K562 (cell line): ENCODE results near the gene C1D. TPM values are rescaled to one million over a fixed set of nuclear protein-coding genes. Genes with fewer than 3 reads are reported as not detected.

ENCODE experiments used
- ATAC-seq: fragments of 200-7000 bp; cut with Tn5 transposase; 3 replicates; pipeline ENCODE4 v1.9.1; 2020; ENCODE audit warnings: moderate library complexity
- BruUV-seq: library from RNA; stranded (reverse); fragments of 400-500 nt; replicated peaks from 2 replicates; lab custom pipeline; 2021; lab: Mats Ljungman, UMichigan
- CTCF ChIA-PET: fragments of 300-600 bp; formaldehyde crosslinking; extraction: SDS; loops from one replicate; lab custom pipeline; 2021; ENCODE audit warnings: low intra/inter-chr PET ratio; lab: Yijun Ruan, JAX
- POLR2A ChIA-PET: fragments of 300-600, 350-650 bp; sonication (Branson Sonifier 250); formaldehyde crosslinking; extraction: SDS; loops from one replicate; lab custom pipeline; 2021; ENCODE audit warnings: antibody characterized with exemption, inconsistent platforms; lab: Yijun Ruan, JAX
- DNase-seq, 4 experiments: peaks; one replicate each; pipeline versions ENCODE4 v3.0.0 to v3.0.0-alpha.2; 2011 to 2018; ENCODE audit warnings: low spot score in 3 of 4, mixed read lengths in 3 of 4; ENCODE audit errors: extremely low read depth in 1 of 4
- FAIRE-seq: peaks from 2 replicates; lab custom pipeline; 2011; peaks lifted over from hg19 to GRCh38; lab: Jason Lieb, UNC
- H2AFZ ChIP-seq: 2 replicates; pipeline ENCODE4 v1.6.0; 2011; ENCODE audit warnings: low read depth, low read length, control low read depth, inconsistent platforms
- H3K27ac ChIP-seq: fragments of 200-600 bp; 3 replicates; pipeline ENCODE4 v1.8.0; 2011; ENCODE audit warnings: low read depth, mild to moderate bottlenecking, control low read depth, inconsistent platforms, low read length, moderate library complexity, mixed read lengths; ENCODE audit errors: extremely low read depth
- H3K27me3 ChIP-seq, 2 experiments: fragments of 300-600 bp in 1 of 2; 2 replicates in 1 of 2; 3 replicates in 1 of 2; pipeline versions ENCODE4 v1.6.0 to v1.8.0; 2011; ENCODE audit warnings: inconsistent platforms in 2 of 2, low read length in 2 of 2, mild to moderate bottlenecking in 1 of 2, mixed read lengths in 1 of 2, moderate library complexity in 1 of 2; ENCODE audit not compliant: control insufficient read depth in 2 of 2, insufficient read depth in 2 of 2
- H3K36me3 ChIP-seq: fragments of 300-600 bp; 3 replicates; pipeline ENCODE4 v1.8.0; 2011; ENCODE audit warnings: mild to moderate bottlenecking, low read length, inconsistent platforms; ENCODE audit not compliant: control insufficient read depth, insufficient read depth
- H3K4me1 ChIP-seq, 2 experiments: fragments of 200-600 bp in 1 of 2; replicated peaks in 1 of 2; 2 replicates in 1 of 2; 3 replicates in 1 of 2; pipeline versions ENCODE4 v1.5.1 to v1.8.0; 2011; ENCODE audit warnings: inconsistent platforms in 2 of 2, low read length in 2 of 2, mild to moderate bottlenecking in 1 of 2, mixed read lengths in 1 of 2, moderate library complexity in 1 of 2; ENCODE audit not compliant: control insufficient read depth in 2 of 2, insufficient read depth in 2 of 2
- H3K4me2 ChIP-seq: 2 replicates; pipeline ENCODE4 v1.6.1; 2011; ENCODE audit warnings: low read length, control low read depth, inconsistent platforms, mixed read lengths; ENCODE audit not compliant: insufficient read depth
- H3K4me3 ChIP-seq: fragments of 200-600 bp; sonication (generic), shearing (Covaris generic); 2 replicates; pipeline ENCODE4 v1.5.1; 2016; ENCODE audit warnings: control low read depth, inconsistent platforms
- H3K79me2 ChIP-seq: fragments of 200-600 bp; 3 replicates; pipeline ENCODE4 v1.8.0; 2011; ENCODE audit warnings: low read length, inconsistent platforms; ENCODE audit not compliant: control insufficient read depth, insufficient read depth
- H3K9ac ChIP-seq, 2 experiments: 2 replicates each; pipeline versions ENCODE4 v1.6.0 to v1.6.1; 2011; ENCODE audit warnings: low read depth in 2 of 2, low read length in 2 of 2, control low read depth in 1 of 2, inconsistent platforms in 1 of 2, mild to moderate bottlenecking in 1 of 2, mixed read lengths in 1 of 2; ENCODE audit not compliant: insufficient read depth in 1 of 2
- H3K9me1 ChIP-seq: one replicate; pipeline ENCODE4 v1.6.0; 2011; ENCODE audit warnings: inconsistent platforms, mild to moderate bottlenecking, low read length, moderate library complexity; ENCODE audit not compliant: control insufficient read depth, insufficient read depth
- H3K9me3 ChIP-seq: replicated peaks from 2 replicates; pipeline ENCODE4 v1.5.1; 2011; ENCODE audit warnings: low read depth, low read length, inconsistent platforms; ENCODE audit not compliant: control insufficient read depth, insufficient read depth
- H4K20me1 ChIP-seq: replicated peaks from 2 replicates; pipeline ENCODE4 v1.6.1; 2011; ENCODE audit warnings: low read length, inconsistent platforms, mixed read lengths; ENCODE audit not compliant: control insufficient read depth, insufficient read depth
- BRCA1 ChIP-seq, 2 experiments: fragments of 450-650 bp in 1 of 2; sonication (generic) in 1 of 2; formaldehyde crosslinking in 1 of 2; IDR thresholded peaks; 2 replicates each; pipeline versions ENCODE4 v1.5.0 to v1.6.1; 2017 to 2020; ENCODE audit warnings: mild to moderate bottlenecking in 1 of 2, missing genetic modification reagents in 1 of 2
- EP400 ChIP-seq: fragments of 450-650 bp; IDR thresholded peaks from 2 replicates; pipeline ENCODE4 v1.6.1; 2017; ENCODE audit warnings: antibody characterized with exemption, mild to moderate bottlenecking, moderate library complexity
- HLTF ChIP-seq: fragments of 450-650 bp; IDR thresholded peaks from 2 replicates; pipeline ENCODE4 v1.6.1; 2016
- KLF10 ChIP-seq: fragments of 250-450 bp; sonication (Bioruptor Pico); IDR thresholded peaks from 2 replicates; pipeline ENCODE4 v1.6.1; 2021; ENCODE audit warnings: matching md5 sums
- NONO ChIP-seq, 2 experiments: fragments of 200-400 bp in 1 of 2; fragments of 450-650 bp in 1 of 2; formaldehyde crosslinking in 1 of 2; IDR thresholded peaks; 2 replicates each; pipeline ENCODE4 v1.6.1; 2017; ENCODE audit warnings: low read depth in 2 of 2, mild to moderate bottlenecking in 2 of 2, moderate library complexity in 2 of 2, low read length in 1 of 2
- POLR2AphosphoS2 ChIP-seq: IDR thresholded peaks from 2 replicates; pipeline ENCODE4 v1.6.1; 2012; ENCODE audit warnings: low read length, improper control_type of control experiment
- RUNX1 ChIP-seq: sonication (generic); IDR thresholded peaks from 2 replicates; pipeline ENCODE4 v1.6.1; 2016; ENCODE audit warnings: antibody characterized with exemption, low read depth
- SP2 ChIP-seq: IDR thresholded peaks from 2 replicates; pipeline ENCODE4 v1.6.1; 2011; ENCODE audit warnings: mild to moderate bottlenecking, low read depth, low read length, moderate library complexity; ENCODE audit not compliant: poor library complexity, severe bottlenecking; ENCODE audit errors: extremely low read depth
- WGBS: fragments of 100-300 bp; shearing (Covaris generic); methylation state at CpG from one replicate; pipeline ENCODE4 v1.1.6; 2016; ENCODE audit warnings: low coverage, mixed read lengths; ENCODE audit not compliant: insufficient coverage; ENCODE audit errors: missing lambda C conversion rate; 5-methylcytosine and 5-hydroxymethylcytosine counted together
- in situ Hi-C: fragments of 300-500 bp; cut with MboI; formaldehyde crosslinking; loops from 4 replicates; pipeline ENCODE4 v1.15.0; 2018; ENCODE audit warnings: inconsistent platforms, mixed read lengths
- intact Hi-C: fragments of 100-400 bp; cut with micrococcal nuclease; formaldehyde crosslinking; loops from 2 replicates; pipeline ENCODE4 v1.14.2; 2022
- polyA plus RNA-seq, 8 experiments: library from polyadenylated mRNA; depleted of rRNA in 4 of 8; stranded (reverse) in 5 of 8; unstranded in 3 of 8; fragments of >200 nt; fragmentation: Nextera tagmentation in 2 of 8; fragmentation: Illumina TruSeq in 1 of 8; extraction: Ambion mirVana in 2 of 8; extraction: Trizol in 1 of 8; gene quantifications; 2 replicates each; pipeline versions ENCODE4 v1.2.1 to v1.2.3, GENCODE V29; 2011 to 2014; ENCODE audit warnings: inconsistent platforms in 1 of 8, missing spikeins in 1 of 8
- total RNA-seq, 7 experiments: library from RNA; depleted of rRNA in 6 of 7; stranded (reverse); fragments of >200 nt in 6 of 7; fragmentation: Illumina TruSeq in 2 of 7; extraction: Trizol in 2 of 7; gene quantifications; 2 replicates each; pipeline versions ENCODE4 v1.2.1 to v1.2.3, GENCODE V29; 2011 to 2021; ENCODE audit warnings: low replicate concordance in 1 of 7
- TF ChIP-seq, protein P1 (sequence below): fragments of 200-400 bp; formaldehyde crosslinking; IDR thresholded peaks from 2 replicates; pipeline ENCODE4 v1.6.1; 2017; ENCODE audit warnings: mild to moderate bottlenecking, low read depth, low read length, moderate library complexity
- TF ChIP-seq, protein P2 (sequence below): fragments of 250-450 bp; sonication (Bioruptor Pico); IDR thresholded peaks from 2 replicates; pipeline ENCODE4 v1.4.0; 2020; ENCODE audit warnings: mild to moderate bottlenecking
- TF ChIP-seq, protein P3 (sequence below): sonication (generic); formaldehyde crosslinking; IDR thresholded peaks from 2 replicates; pipeline ENCODE4 v1.8.1; 2022; ENCODE audit warnings: missing genetic modification reagents
- TF ChIP-seq, protein P4 (sequence below): fragments of 250-450 bp; sonication (Bioruptor Pico); IDR thresholded peaks from 2 replicates; pipeline ENCODE4 v1.8.0; 2021; ENCODE audit warnings: moderate library complexity, mild to moderate bottlenecking, inconsistent platforms
- TF ChIP-seq, protein P5 (sequence below), 2 experiments: IDR thresholded peaks; 2 replicates each; pipeline ENCODE4 v1.6.1; 2011; ENCODE audit warnings: borderline replicate concordance in 1 of 2, control low read depth in 1 of 2, low read depth in 1 of 2, low read length in 1 of 2, mild to moderate bottlenecking in 1 of 2, mixed read lengths in 1 of 2, moderate library complexity in 1 of 2; ENCODE audit not compliant: insufficient read depth in 1 of 2, insufficient read length in 1 of 2, poor library complexity in 1 of 2, severe bottlenecking in 1 of 2; ENCODE audit errors: extremely low read depth in 1 of 2

Gene C1D
- total and polyA plus RNA-seq, 9 of the 15 experiments (the other 6 are each of a cell fraction or from before 2014, with no cell fraction given): 33.2 to 123 (median 56.5) TPM

DNA sequence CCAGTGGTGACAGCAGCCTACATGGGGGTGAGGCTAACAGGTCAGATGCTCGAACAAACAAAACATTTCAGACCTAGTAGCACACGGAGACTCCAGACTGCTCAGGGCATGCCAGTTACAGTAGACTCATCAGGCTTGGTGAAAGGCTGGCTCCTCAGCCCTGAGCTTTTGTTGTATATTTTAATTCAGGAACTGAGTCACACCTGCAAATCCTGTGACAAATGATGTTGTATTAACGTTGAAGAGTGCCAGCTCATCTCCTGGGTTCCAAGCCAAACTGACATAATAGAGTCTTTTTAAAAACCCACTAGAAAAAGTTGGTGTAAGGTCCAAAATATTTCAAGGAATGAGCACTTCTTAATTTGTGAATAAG, 65.3 kb downstream of the C1D start:
- ChIA-PET CTCF (no interaction called here), POLR2A (interaction anchor here (0.6 to 1.7 kb wide), 2 partner anchors 11 to 15 kb away, joined by 3 to 4 read pairs; no protein-coding TSS in a partner anchor)
- no peak overlapping the region for H3K9ac ChIP-seq
- H3K4me2 ChIP-seq: no peak overlapping the region
- no peak overlapping the region for H3K4me3 ChIP-seq
- no TSS peak for BruUV-seq
- DNase-seq (no peak), ATAC-seq (no peak), FAIRE-seq (no peak)
- H3K27me3 ChIP-seq: peaks cover 0 to 9% of the 10 kb centered on the region in 2 experiments; a peak in 1 of 5 replicates
- no peak overlapping the region for H2AFZ ChIP-seq
- no peaks in the 10 kb centered on the region for H4K20me1 ChIP-seq
- TF ChIP-seq, protein P1, sequence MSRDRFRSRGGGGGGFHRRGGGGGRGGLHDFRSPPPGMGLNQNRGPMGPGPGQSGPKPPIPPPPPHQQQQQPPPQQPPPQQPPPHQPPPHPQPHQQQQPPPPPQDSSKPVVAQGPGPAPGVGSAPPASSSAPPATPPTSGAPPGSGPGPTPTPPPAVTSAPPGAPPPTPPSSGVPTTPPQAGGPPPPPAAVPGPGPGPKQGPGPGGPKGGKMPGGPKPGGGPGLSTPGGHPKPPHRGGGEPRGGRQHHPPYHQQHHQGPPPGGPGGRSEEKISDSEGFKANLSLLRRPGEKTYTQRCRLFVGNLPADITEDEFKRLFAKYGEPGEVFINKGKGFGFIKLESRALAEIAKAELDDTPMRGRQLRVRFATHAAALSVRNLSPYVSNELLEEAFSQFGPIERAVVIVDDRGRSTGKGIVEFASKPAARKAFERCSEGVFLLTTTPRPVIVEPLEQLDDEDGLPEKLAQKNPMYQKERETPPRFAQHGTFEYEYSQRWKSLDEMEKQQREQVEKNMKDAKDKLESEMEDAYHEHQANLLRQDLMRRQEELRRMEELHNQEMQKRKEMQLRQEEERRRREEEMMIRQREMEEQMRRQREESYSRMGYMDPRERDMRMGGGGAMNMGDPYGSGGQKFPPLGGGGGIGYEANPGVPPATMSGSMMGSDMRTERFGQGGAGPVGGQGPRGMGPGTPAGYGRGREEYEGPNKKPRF: no peak
- no peak for TF ChIP-seq KLF10
- TF ChIP-seq, protein P2, sequence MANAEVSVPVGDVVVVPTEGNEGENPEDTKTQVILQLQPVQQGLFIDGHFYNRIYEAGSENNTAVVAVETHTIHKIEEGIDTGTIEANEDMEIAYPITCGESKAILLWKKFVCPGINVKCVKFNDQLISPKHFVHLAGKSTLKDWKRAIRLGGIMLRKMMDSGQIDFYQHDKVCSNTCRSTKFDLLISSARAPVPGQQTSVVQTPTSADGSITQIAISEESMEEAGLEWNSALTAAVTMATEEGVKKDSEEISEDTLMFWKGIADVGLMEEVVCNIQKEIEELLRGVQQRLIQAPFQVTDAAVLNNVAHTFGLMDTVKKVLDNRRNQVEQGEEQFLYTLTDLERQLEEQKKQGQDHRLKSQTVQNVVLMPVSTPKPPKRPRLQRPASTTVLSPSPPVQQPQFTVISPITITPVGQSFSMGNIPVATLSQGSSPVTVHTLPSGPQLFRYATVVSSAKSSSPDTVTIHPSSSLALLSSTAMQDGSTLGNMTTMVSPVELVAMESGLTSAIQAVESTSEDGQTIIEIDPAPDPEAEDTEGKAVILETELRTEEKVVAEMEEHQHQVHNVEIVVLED (CRISPR knock-in tag): no peak
- no peak for TF ChIP-seq POLR2AphosphoS2
- TF ChIP-seq, protein P3, sequence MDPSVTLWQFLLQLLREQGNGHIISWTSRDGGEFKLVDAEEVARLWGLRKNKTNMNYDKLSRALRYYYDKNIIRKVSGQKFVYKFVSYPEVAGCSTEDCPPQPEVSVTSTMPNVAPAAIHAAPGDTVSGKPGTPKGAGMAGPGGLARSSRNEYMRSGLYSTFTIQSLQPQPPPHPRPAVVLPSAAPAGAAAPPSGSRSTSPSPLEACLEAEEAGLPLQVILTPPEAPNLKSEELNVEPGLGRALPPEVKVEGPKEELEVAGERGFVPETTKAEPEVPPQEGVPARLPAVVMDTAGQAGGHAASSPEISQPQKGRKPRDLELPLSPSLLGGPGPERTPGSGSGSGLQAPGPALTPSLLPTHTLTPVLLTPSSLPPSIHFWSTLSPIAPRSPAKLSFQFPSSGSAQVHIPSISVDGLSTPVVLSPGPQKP (CRISPR knock-in tag): no peak
- no peak for TF ChIP-seq NONO (IDR thresholded peaks at IDR 0.05; ENCODE audit: low read depth in 2 of 2, low read length in 1 of 2)
- TF ChIP-seq, protein P4, sequence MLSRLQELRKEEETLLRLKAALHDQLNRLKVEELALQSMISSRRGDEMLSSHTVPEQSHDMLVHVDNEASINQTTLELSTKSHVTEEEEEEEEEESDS: no peak
- no peak for TF ChIP-seq SP2
- TF ChIP-seq, protein P5, sequence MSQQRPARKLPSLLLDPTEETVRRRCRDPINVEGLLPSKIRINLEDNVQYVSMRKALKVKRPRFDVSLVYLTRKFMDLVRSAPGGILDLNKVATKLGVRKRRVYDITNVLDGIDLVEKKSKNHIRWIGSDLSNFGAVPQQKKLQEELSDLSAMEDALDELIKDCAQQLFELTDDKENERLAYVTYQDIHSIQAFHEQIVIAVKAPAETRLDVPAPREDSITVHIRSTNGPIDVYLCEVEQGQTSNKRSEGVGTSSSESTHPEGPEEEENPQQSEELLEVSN (IDR thresholded peaks at IDR 0.05; ENCODE audit: borderline replicate concordance in 1 of 2, extremely low read depth in 1 of 2, insufficient read depth in 1 of 2, insufficient read length in 1 of 2, low read depth in 1 of 2, low read length in 1 of 2, poor library complexity in 1 of 2, severe bottlenecking in 1 of 2): no peak
- TF ChIP-seq BRCA1 (IDR thresholded peaks at IDR 0.05): no peak
- TF ChIP-seq BRCA1 (CRISPR knock-in tag; IDR thresholded peaks at IDR 0.05): no peak
- no peak for TF ChIP-seq RUNX1
- no peak for TF ChIP-seq EP400
- no peak for TF ChIP-seq HLTF
- 4% methylated on average over 3 of the region's 3 CpGs for WGBS
- H3K36me3 ChIP-seq: no peaks in the 10 kb centered on the region
- intact Hi-C loops: no loop called here
- H3K27ac ChIP-seq: no peak overlapping the region
- H3K4me1 ChIP-seq: peaks cover 0 to 13% of the 10 kb centered on the region in 2 experiments; a peak in 3 of 5 replicates
- H3K9me1 ChIP-seq: no peaks in the 10 kb centered on the region
- no peaks in the 10 kb centered on the region for H3K79me2 ChIP-seq
- in situ Hi-C loops: no loop called here
- H3K9me3 ChIP-seq: peaks cover 18% of the 10 kb centered on the region
